Ammon's horn (tissue), 1 donor: ENCODE results near the gene UNCX.
"Not testable (repeated sequence)": the region's sequence is repeated elsewhere in the genome, so short reads cannot be mapped to it uniquely, and the experiment has no call there.

Experiments
- DNase-seq: peaks from one replicate; pipeline ENCODE4 v3.0.0-alpha.2; 2016; ENCODE audit warnings: low spot score

Gene UNCX

DNA sequence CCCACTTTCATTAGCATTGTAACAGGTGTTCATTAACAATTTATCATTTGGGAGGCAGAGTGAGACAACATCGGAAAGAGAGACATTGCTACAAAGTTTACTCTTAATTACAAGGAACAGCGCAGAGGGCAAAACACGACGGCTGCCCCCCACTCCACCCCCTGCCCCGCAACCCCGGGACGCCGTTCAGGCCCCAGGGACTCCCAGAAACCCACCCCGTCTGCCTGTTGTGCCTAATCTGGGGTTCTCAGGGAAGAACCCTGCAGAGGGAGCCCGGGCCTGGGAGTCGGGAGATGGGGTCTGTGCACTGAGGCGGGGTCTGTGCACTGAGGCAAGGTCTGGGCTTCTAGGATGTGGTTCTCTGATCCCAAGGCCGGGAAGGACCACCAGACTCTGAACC lies 25.2 kb downstream of the UNCX start:
- DNase-seq, result no peak

DNA sequence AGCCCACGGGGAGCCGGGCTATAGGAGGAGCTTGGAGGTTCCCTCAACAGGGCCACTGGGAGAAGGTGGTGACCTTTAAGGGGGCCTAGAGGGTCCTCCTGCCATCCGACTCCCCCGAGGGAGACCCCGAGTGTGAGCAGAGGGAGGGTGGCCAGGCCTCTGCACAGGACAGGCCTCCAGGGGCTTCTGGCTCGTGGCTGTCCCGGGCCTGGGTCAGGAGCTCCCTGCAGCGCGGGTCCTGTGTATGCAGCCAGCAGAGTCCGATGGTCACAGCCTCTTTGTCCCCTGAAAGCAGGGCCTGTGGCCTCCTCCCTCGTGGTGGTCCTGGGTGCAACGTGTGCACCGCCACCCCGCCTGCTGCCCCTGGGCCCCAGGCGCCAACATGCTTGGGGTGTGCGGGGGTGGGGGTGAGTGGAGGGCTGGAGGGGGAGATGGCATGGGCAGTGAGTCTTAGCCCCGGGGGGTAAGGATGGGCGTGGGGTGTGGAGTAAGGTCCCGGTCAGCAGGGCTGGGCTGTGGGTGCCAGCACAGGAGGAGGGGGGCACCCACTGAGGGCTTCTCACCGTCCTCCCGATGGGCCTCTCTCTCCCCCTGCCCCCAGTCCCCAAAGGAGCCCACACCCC lies 27.1 kb downstream of the UNCX start:
- DNase-seq, result no peak

DNA sequence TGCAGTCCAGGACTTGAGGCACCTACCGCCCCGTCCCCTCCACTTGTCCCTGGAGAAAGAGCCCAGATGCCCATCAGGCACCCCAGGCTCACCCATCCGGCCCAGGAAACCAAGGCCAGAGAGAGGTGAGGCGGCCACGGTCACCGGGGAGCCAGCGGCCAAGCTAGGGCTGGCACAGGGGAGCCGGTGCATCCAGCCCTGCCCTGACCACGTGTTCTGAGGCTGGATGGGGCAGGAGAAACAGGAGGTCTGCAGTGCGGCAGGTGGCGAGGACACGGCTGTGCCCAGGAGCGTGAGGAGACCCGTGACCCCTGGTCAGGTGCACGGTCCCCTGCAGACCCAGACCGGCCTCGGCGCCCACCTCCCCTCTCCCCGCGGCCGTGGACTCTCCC lies 27.6 kb downstream of the UNCX start:
- no peak for DNase-seq

DNA sequence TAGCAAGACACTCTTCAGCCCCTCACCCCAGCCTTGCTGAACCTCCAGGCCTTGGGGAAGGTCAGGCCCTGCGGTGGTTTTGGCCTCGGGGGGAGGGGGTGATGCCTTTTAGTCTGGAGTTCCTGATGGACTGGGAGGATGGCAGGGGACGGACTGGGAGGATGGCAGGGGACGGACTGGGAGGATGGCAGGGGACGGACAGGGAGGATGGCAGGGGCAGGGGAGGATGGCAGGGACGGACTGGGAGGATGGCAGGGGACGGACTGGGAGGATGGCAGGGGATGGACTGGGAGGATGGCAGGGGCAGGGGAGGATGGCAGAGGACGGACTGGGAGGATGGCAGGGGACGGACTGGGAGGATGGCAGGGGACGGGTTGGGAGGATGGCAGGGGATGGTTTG lies 28.4 kb downstream of the UNCX start:
- DNase-seq, result not testable (repeated sequence)

DNA sequence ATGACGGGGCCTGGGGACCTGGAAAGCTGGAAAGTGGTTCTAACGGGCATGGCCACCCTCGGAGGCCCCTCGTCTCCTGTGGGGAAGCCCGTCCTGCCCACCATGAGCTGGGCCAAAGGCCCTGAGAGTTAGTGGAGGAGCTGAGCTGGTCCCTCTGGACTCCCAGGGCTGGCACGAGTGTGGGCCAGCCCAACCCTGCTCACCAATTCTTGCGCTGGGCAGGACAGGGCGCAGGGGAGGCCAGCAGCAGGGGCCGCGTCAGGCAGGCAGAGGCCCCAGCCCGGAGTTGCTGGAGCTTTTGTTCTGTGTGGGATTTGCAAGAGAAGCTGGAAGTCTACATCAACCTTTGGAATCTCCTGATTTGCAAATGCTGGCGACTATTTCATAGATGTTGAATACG lies 29.8 kb downstream of the UNCX start:
- DNase-seq, result no peak

DNA sequence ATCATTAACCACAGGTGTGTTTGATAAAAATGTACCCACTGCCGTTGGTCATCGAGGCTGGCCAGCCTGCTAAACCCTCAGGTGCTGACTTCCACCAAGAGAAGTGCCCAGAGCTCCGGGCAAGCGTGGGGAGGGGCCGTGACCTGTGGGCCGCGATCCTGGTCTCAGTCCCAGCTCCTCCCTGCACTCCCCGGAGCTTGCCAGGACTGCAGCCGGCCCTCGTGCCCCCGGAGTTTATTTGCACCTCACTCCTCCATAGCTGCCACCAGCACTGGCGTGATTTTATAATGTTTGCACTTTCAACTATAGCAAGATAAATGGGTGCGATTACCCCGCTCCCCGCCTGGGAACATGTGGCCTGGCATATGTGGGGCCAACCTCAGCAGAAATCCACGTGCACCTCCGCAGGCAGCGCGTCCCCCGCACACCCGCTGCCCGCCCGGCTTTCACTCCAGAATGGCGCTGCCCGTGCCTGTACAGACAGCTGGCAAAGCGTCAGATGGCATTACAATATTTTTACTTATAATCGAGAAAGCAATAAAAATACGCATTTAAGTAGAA lies 30.8 kb downstream of the UNCX start:
- no peak for DNase-seq

DNA sequence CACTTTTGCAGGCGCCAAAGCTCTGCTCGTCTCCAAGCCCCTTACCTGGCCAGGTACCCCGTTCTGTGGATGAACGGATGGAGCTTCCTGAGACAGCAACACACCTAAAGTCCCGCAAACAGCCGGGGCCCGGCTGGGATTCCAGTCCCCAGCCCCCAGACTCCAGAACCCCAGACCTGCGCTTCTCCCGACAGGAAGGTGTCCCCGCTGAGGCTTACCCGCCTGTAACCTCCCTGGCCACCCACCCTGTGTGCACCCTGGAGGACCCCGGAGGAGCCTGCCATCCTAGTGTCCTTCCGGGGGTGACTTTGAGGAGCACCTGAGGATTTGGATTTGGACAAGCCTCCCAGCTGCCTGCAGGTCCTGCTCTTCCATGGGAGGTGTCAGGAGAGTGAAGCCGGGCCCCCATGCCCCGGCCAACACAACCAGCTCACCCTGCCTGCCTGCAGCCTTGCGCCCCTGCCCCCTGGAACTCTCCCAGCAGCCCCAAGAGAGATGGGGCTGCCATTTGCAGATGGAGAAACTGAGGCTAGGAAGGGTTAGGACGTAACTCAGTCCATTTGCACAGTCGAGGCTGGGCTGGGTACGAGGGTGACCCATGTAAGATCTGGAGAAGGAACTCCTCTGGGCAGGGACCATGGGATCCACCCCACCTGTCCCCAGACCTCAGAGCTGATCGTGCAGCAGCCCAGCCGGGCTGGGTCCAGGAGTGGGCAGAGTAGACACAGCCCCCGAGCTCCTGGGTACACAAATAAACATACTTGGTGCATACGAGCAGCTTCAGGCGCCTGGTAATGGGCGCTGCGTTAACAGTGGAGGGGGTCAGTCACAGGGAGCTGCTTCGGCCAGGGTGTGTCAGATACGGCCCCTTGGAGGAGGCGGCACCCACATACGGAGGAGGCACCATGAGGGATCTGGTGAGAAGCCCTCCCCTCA lies 31.9 kb downstream of the UNCX start:
- DNase-seq, result no peak

DNA sequence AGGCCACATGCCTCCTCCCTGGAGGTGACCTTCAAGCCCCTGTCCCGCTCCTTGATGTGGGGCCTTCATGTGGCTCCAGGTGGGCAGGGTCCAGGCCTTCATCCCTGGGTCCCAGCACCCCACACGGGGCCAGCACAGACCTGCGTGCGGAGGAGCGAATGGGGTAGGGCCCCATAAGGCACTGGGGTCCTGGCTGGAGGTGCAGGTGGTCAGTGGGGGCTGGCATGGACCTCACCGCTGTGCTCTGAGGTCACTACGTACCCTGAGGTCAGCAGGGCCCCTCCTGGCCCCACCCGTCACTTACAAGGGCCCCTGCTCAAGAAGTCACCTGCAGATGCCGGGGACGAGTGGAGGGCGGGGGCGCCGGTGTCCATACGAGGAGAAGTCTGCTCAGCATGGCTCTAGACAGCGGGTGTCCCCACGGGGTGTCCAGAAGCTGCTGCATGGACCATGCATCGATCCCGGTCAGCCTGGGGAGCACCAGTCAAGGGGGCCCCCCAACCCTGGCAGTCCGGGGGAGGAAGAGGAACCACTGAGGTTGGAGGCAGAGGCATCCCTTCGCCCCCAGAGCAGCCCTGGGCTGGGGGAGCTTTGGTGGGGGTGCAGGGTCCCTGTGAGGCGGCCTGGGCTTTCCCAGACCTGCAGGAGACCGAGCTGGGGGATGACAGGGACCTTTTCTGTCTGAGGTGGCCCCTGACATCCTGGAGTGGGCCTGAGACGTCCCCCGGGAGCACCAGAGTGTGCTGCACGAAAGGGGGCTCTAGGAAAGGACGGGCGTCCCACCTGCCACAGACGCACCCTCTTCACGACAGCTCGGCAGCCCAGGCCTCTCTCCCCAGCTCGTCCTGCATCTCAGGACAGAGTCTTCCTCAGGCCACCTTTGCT lies 34.6 kb downstream of the UNCX start:
- no peak for DNase-seq

DNA sequence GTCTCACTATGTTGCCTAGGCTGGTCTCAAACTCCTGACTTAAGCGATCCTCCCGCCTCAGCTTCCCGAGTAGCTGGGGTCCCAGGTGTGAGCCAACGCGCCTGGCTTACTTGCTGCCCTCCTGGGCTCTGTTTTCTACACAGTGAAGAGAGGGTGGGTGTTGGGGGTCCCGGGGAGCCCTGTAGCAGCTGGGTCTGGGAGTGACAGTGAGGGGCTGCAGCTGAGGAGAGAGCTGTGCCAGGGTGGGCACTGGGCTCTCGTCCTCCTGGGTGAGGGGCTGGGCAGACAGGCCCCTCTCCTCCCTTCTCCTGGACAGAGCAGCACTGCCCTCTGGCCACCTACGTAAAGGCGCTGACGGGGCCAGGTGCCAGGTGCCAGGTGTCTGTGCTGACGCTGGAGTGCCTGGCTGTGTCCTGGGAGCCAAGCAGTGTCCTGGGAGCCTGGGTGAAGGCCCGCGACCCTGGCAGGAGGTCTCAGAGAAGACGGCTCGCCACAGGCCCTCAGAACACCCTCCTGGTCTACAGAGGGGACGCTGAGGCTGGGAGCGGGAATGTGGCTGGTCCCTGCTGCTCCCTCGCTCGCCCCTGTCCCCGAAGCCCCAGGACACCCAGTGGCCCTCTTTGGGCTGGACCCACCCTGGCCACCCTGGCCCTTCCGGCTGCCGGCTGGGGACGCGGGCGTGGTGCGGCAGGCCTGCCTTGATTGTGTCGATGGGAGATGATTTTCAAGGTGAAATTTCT lies 35.6 kb downstream of the UNCX start:
- DNase-seq, result no peak

DNA sequence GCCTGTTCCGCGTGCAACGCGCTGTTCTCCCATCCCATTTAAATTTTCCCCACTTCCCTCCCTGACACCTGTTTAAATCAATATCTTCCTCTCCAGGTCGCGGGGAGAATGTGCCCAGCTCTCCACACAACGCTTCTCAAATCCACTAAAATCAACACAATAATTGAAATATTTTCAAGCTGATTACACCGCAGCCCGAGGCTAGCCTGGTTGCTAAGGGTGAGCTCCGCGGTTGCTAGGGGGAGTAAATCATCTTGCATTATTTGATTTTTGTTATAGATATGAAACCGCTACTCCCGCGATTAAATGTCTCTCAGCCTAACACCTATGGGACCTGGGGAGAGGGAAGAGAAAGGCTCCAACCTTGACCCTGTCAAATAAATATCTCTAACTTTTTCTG lies 36.2 kb downstream of the UNCX start:
- DNase-seq, result no peak

DNA sequence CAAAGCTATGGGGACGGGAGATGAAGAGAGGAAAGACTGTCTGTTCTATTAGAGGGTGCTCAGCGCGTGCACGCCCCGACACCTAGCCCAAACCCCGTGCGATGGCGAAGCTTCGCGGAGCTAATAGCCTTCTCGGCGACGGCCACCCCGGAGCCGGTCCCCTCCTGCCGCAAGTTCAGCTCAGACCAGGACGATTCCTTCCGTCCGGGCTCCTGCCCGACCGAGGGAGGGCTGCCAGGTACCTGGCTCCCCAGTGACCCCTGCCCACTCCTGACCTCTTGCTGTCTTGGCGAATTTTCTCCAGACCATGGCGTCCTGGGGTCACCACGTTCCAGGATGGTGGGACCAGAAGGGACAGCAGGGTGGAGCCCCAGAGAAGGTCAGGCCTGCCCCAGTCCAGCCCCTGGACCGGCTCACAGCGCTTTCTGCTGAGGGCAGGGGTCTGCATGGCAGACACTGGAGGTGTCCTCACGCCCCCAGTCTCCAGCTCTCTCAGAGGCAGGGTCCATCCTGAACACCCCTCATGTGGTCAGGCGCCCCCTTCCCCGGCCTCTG lies 36.7 kb downstream of the UNCX start:
- DNase-seq, result no peak

DNA sequence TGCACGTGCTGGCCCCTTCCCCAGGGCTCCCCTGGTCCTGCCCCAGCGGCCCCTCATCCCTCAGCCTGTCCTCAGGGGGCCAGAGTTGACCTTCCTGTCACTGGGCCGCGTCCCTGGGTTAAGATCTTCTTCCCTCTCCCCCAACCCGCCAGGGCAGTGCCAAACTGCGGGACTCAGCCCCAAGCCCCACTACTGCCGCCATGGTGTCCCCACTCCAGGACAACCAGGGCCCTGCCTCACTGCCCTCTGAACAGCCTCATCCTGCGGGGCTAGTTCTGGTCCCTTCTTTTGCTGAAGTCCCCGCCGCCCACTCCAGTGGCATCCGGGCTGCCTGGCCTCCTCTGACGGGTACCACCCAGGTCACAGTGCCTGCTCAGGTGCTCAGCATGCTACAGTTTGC lies 37.5 kb downstream of the UNCX start:
- no peak for DNase-seq

DNA sequence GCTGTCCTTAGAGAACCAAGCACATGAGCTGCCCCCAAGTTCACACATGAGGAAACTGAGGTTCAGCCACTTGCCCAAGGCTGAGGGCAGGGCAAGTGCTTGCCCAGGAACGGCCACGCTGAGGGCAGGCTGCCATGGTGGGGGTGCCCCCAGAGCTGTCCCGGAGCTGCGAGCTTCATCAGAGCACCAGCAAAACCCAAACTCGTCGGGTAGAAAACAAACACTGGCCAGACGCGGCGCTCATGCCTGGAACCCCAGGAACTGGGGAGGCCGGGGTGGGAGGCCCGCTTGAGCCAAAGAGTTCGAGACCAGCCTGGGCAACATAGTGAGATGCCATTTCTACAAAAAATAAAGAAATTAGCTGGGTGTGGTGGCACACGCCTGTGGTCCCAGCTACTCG lies 38.4 kb downstream of the UNCX start:
- DNase-seq, result no peak

DNA sequence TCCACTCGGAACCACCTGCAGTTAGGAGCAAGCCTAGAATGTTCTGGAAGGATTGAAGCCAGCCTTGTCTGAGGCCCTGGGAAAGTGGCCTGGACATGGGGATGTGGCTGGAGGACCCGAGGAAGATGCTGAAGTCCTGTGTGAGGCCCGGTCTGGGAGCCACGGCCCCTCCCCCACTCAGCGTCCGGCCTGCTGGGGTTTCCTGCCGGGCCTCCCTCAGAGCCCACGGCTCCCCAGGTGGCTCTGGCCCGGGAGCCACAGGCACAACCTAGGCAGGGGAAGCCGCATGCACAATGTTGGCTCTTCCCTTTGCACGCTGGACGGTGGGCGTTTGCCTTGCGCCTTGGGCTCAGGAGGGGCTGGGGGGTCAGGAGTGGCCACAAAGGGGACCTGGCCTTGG lies 39.0 kb downstream of the UNCX start:
- DNase-seq, result no peak

DNA sequence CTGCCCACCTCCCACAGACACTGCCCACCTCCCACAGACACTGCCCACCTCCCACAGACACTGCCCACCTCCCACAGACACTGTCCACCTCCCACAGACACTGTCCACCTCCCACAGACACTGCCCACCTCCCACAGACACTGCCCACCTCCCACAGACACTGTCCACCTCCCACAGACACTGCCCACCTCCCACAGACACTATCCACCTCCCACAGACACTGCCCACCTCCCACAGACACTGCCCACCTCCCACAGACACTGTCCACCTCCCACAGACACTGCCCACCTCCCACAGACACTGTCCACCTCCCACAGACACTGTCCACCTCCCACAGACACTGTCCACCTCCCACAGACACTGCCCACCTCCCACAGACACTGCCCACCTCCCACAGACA lies 39.5 kb downstream of the UNCX start:
- DNase-seq, result not testable (repeated sequence)

DNA sequence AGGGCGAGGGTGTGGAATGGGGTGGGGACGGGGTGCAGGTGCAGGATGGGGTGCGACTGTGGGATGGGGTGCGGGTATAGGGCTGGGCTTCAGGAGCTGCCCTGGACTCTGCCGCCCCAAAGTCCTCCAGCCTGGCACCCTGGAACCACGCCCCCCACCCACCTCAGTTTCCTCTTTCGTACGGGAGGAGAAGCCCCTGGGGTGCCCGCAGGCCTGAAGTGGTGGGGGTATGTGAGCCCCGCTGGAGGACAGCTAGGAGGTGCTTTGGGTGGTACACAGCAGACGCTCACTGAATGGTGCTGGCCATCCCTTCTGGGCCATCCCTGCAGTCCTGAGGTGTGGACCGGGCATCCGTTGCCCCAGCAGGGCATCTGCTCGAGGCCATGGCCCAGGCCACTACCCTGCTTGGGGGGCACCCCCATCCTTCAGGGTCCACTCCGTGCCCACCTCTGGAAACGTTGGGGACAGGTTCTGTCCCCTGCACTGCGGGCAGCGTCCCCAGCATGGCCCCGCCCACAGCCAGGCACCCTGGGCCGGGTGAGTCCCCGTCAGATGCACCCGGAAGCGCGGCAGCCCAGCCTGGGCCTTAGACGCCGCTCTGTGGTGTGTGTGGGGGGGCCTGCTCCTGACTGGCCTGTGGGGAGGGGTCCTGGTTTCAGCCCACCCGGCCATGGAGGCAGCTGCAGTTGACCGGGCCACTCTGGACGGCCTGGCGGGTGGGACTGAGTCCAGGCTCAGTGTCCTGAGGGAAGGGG lies 41.6 kb downstream of the UNCX start:
- no peak for DNase-seq

DNA sequence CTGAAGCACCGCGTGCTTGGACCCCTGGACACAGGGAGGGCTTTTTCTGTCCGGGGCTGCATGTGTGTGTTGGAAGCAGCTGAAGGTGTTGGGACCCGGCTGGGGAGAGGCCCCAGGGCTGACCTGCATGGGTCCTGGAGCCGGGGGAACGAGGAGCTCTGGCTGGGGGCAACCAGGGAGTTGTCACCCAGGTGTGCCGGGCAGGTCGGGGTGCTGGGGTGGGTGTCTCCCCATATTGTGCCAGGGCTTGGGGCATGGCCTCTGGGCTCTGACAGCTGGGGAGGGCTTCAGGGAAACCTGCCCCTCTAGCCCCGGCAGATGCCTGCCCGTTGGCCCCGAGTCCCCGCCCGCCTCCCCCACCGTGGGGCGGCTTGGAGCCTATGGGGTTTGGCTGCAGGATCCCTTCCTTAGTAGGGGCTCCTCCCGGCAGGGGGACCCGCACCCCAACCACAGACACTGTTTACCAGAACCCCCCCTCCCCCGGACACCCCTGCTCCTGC lies 42.3 kb downstream of the UNCX start:
- DNase-seq, result no peak

DNA sequence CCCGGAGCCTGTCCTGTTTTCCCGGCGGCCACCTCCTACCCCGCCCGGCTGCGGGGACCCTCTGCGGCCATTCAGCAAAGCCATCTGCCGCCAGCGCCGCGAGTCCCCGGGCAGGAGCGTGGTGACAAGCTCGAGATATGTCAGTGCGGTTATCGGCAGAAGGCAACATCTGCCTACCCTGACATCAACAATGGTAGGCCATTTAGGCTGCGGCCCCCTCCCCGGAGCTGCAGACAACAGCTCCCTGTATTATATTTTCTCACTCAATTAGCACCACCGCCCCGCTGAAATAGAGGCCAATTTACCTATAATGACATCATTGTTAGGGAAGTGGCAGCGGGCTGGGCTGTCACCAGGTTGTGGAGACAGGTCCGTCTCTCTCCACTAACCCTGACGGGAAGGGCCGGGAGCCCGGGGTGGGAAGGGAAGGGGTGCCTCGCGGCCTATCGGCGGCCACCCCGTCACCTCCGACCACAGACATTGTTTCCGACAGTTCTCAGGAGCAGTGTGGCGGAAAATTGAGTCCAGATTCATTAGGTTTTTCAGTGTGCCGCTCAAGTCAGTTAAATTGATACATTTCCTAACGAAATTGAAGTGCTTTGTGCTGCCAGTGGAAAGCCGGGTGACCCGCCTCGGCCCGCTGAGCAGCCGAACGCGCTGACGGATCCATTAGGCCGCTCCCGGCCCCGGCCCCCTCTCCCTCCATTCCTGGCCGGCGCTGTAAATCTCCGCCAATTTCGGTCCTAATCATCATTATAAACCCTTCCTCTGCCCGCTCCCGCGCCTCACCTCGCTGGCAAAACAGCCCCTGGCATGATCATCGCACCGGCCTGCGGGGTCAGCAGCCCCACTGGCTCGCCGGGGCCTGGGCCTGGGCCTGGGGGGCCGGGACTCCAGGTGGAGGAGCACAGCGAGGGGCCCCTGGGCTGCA lies 43.0 kb downstream of the UNCX start:
- no peak for DNase-seq

DNA sequence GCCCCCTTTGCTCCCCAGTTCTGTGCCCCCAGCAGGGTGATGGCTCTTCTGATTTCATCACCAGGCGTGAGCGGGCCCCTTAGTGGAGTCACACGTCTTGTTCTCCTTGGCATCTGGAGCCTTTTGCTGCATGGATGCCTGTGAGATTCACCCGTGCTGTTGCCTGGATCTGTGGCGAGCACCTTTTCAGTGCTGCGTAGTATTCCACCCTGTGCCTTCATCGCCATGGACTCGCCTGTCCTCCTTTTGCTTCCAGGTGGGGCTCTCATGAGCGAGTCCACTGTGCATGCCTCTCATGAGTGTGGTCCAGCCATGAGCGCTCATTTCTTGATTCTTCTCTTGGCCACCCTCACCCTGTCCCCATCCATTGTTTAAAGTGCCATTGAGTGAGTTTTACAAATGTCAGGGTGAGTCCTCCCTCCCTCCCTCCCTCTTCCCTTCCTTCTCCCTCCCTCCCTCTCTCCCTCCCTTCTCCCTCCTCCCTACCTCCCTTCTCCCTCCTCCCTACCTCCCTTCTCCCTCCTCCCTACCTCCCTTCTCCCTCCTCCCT lies 44.0 kb downstream of the UNCX start:
- no peak for DNase-seq
